ENCODE measurements around the gene TNS4. TPM values are rescaled to one million over a fixed set of nuclear protein-coding genes. Genes with fewer than 3 reads are reported as not detected.
A peak's percentile ranks its signal among the peaks of the same experiment; 100 is the strongest.

The TNS4 gene, protein sequence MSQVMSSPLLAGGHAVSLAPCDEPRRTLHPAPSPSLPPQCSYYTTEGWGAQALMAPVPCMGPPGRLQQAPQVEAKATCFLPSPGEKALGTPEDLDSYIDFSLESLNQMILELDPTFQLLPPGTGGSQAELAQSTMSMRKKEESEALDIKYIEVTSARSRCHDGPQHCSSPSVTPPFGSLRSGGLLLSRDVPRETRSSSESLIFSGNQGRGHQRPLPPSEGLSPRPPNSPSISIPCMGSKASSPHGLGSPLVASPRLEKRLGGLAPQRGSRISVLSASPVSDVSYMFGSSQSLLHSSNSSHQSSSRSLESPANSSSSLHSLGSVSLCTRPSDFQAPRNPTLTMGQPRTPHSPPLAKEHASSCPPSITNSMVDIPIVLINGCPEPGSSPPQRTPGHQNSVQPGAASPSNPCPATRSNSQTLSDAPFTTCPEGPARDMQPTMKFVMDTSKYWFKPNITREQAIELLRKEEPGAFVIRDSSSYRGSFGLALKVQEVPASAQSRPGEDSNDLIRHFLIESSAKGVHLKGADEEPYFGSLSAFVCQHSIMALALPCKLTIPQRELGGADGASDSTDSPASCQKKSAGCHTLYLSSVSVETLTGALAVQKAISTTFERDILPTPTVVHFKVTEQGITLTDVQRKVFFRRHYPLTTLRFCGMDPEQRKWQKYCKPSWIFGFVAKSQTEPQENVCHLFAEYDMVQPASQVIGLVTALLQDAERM
- total RNA-seq (2014; rRNA removed; shearing (Covaris generic)): not detected in 2 replicates
- 0.20 and 0.44 TPM in 2 replicates for polyA plus RNA-seq (2016; fragmentation: Nextera tagmentation; extraction: Ambion mirVana)

DNA sequence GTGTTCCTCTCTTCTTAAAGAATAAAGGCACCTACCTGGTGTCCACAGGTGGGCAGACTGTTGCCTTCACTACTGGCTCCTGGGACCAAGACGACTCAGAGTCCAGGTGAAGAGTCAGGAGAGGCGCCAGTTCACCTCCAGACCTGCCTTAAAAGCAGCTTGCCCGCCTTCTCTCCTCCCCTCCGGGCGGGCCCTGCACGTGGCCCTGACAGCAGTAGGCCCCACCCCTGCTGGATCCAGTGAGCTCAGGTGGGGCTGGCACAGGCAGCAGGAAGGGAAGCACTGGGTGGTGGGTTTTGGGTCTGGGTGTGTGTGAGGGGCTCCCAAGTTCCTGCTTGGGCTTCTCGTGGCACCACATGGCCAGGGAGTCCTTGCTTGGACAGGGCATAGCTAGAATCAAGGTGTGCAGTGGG, at the start of gene TNS4:
TNS4 (minus strand) TSS at position 125 of the 413 bp plus-strand sequence. CDS start 5,198 bp downstream, outside the sequence.
- Histone ChIP-seq H3K4me3 (no peak within 1 kb of the TSS), H3K9me2 (ENCODE audit: insufficient read depth) (no peaks in the 10 kb centered on the region), H3K9me3 (ENCODE audit: low read depth) (no peaks in the 10 kb centered on the region), H3K4me1 (ENCODE audit: insufficient read depth) (peaks cover 28% of the 10 kb centered on the region), H4K20me1 (ENCODE audit: insufficient read depth) (no peaks in the 10 kb centered on the region), H3K9ac (no peak within 1 kb of the TSS), H3K27me3 (replicated peaks; ENCODE audit: insufficient read depth) (no peaks in the 10 kb centered on the region), H3K36me3 (ENCODE audit: low read depth) (no peaks in the 10 kb centered on the region), H3K27ac (no peak within 1 kb of the TSS), H3F3A (ENCODE audit: insufficient read depth) (peaks cover 14% of the 10 kb centered on the region), H2AFZ (no peak within 1 kb of the TSS), H3K4me2 (ENCODE audit: unreplicated experiment) (no peak within 1 kb of the TSS), H3K79me2 (ENCODE audit: insufficient read depth) (no peaks in the 10 kb centered on the region)
- in situ Hi-C loops (cut with MboI): no loop called here
- WGBS, 2 experiments (ENCODE audit: low coverage in 1 of 2, low lambda C conversion rate in 2 of 2, missing lambda C conversion rate in 2 of 2): 85 to 86% methylated on average over 7 of the region's 7 CpGs
- no peak for DNase-seq
- TF ChIP-seq EZH2phosphoT487 (IDR thresholded peaks at IDR 0.05; ENCODE audit: insufficient read depth, low read depth): no peak

DNA sequence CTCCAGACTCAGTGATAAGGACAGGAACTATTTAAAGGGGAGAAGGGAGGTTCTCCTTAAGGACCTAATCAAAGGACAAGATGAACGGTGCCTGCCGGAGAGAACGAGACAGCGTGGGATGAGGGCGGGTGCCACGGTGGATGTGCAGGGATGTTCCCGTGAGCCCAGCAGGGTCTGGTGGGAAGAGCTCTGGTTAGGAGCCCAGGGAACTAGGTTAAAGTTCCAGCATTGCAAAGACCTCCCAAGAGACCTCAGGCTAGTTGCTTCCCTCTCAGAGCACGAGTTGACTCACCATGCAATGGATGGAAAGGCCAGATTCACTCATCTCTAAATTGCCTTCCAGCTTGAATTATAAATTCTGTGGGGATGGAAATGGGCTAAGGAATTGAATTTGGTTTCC, 49.2 kb upstream of the TNS4 start:
- Histone ChIP-seq H4K20me1 (ENCODE audit: insufficient read depth) (no peaks in the 10 kb centered on the region), H2AFZ (no peak overlapping the region), H3K27ac (peak overlapping the region; percentile 100), H3K4me1 (ENCODE audit: insufficient read depth) (peaks cover 65% of the 10 kb centered on the region), H3K79me2 (ENCODE audit: insufficient read depth) (peaks cover 13% of the 10 kb centered on the region; the same call in 1 of the 2 replicates), H3K9me2 (ENCODE audit: insufficient read depth) (no peaks in the 10 kb centered on the region), H3F3A (ENCODE audit: insufficient read depth) (peaks cover 57% of the 10 kb centered on the region), H3K4me3 (peak overlapping the region; percentile 43), H3K36me3 (ENCODE audit: low read depth) (no peaks in the 10 kb centered on the region), H3K4me2 (ENCODE audit: unreplicated experiment) (peak overlapping the region; percentile 90), H3K9ac (peak overlapping the region; percentile 96), H3K9me3 (ENCODE audit: low read depth) (no peaks in the 10 kb centered on the region), H3K27me3 (replicated peaks; ENCODE audit: insufficient read depth) (no peaks in the 10 kb centered on the region)
- DNase-seq: peak; percentile 98
- in situ Hi-C loops (cut with MboI): no loop called here
- no peak for TF ChIP-seq EZH2 (IDR thresholded peaks at IDR 0.05; ENCODE audit: insufficient read depth, poor library complexity, severe bottlenecking)
- TF ChIP-seq EZH2phosphoT487 (IDR thresholded peaks at IDR 0.05; ENCODE audit: insufficient read depth, low read depth): no peak
- WGBS, 2 experiments (ENCODE audit: low coverage in 1 of 2, low lambda C conversion rate in 2 of 2, missing lambda C conversion rate in 2 of 2): 1 to 3% methylated on average over 8 of the region's 8 CpGs

DNA sequence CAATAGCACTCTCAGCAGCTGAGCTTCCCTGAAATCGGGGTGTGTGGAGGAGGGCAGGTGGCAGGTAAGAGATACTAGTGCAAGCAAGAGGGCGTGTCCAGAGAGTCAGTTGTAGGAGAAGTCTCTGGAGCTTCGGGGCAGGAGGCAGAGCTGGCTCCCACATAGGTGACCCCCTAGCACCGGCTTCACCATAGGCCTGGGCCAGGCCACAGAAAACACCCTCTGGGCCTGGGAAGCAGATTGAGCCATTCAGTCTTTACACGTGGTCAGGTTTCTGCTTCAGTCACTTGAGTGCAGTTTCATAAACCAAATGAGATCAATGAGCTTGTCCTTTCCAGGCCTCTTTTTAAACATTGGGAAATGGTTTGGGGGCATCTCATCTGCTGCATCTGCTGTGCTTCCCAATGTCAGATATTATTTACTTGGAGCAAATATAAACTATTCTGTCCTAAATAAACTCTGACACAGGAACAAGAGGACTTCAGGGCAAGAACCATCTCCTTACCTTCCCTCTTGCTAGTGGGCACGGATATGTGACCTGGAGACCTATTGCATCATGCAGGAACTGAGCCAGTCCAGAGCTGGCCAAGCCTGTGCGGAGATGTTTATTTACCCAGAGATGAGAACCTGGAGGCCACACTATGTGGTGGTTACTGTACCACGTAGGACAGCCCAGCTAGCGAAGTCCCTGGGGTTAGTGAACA, 47.7 kb upstream of the TNS4 start:
- H3F3A ChIP-seq (ENCODE audit: insufficient read depth): peaks cover 52% of the 10 kb centered on the region
- in situ Hi-C loops (cut with MboI): no loop called here
- H3K27ac ChIP-seq: peak overlapping the region; percentile 100
- no peaks in the 10 kb centered on the region for H3K36me3 ChIP-seq (ENCODE audit: low read depth)
- H3K9ac ChIP-seq: peak overlapping the region; percentile 96
- H3K4me3 ChIP-seq: no peak overlapping the region
- peak; percentile 60 for DNase-seq
- WGBS, 2 experiments (ENCODE audit: low coverage in 1 of 2, low lambda C conversion rate in 2 of 2, missing lambda C conversion rate in 2 of 2): 26 to 36% methylated on average over 9 of the region's 9 CpGs
- H3K79me2 ChIP-seq (ENCODE audit: insufficient read depth): no peaks in the 10 kb centered on the region
- H3K9me2 ChIP-seq (ENCODE audit: insufficient read depth): no peaks in the 10 kb centered on the region
- H3K4me2 ChIP-seq (ENCODE audit: unreplicated experiment): peak overlapping the region; percentile 90
- no peaks in the 10 kb centered on the region for H4K20me1 ChIP-seq (ENCODE audit: insufficient read depth)
- no peaks in the 10 kb centered on the region for H3K9me3 ChIP-seq (ENCODE audit: low read depth)
- H2AFZ ChIP-seq: no peak overlapping the region
- no peaks in the 10 kb centered on the region for H3K27me3 ChIP-seq (replicated peaks; ENCODE audit: insufficient read depth)
- TF ChIP-seq EZH2 (IDR thresholded peaks at IDR 0.05; ENCODE audit: insufficient read depth, poor library complexity, severe bottlenecking) (no peak), EZH2phosphoT487 (IDR thresholded peaks at IDR 0.05; ENCODE audit: insufficient read depth, low read depth) (no peak)
- peaks cover 60% of the 10 kb centered on the region for H3K4me1 ChIP-seq (ENCODE audit: insufficient read depth)

DNA sequence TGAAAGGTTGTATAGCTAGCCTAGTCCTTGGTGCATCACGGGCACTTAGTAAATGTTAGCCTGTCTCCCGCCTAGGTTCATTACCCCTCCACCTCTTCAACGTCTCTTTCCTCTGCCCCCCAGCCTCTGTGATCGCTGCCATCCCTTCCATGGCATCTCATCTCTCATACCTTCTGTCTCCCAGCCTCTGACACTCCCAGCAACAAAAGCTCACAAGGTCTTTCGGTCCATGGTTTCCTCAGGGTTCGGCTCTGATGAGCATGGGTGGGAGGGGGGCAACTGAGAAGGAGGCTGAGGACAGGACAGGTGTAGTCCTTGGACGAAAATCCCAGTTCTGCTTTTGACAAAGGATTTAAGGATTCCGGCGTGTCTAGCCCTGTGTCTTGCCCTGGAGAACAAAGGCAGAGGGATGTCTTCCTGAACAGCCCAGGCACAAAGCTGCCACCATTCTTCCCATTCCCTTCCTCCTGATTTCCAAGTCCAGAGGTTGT, 47.1 kb upstream of the TNS4 start:
- WGBS, 2 experiments (ENCODE audit: low coverage in 1 of 2, low lambda C conversion rate in 2 of 2, missing lambda C conversion rate in 2 of 2): 86 to 89% methylated on average over 9 of the region's 9 CpGs
- H3K27ac ChIP-seq: peak overlapping the region; percentile 100
- H3K27me3 ChIP-seq (replicated peaks; ENCODE audit: insufficient read depth): no peaks in the 10 kb centered on the region
- no peaks in the 10 kb centered on the region for H3K9me2 ChIP-seq (ENCODE audit: insufficient read depth)
- no peak for DNase-seq
- no peaks in the 10 kb centered on the region for H3K36me3 ChIP-seq (ENCODE audit: low read depth)
- H4K20me1 ChIP-seq (ENCODE audit: insufficient read depth): no peaks in the 10 kb centered on the region
- peak overlapping the region; percentile 90 for H3K4me2 ChIP-seq (ENCODE audit: unreplicated experiment)
- no peaks in the 10 kb centered on the region for H3K9me3 ChIP-seq (ENCODE audit: low read depth)
- H3K79me2 ChIP-seq (ENCODE audit: insufficient read depth): no peaks in the 10 kb centered on the region
- H2AFZ ChIP-seq: no peak overlapping the region
- peaks cover 48% of the 10 kb centered on the region for H3F3A ChIP-seq (ENCODE audit: insufficient read depth)
- peak overlapping the region; percentile 96 for H3K9ac ChIP-seq
- peaks cover 54% of the 10 kb centered on the region for H3K4me1 ChIP-seq (ENCODE audit: insufficient read depth)
- no peak for TF ChIP-seq EZH2phosphoT487 (IDR thresholded peaks at IDR 0.05; ENCODE audit: insufficient read depth, low read depth)
- no peak for TF ChIP-seq EZH2 (IDR thresholded peaks at IDR 0.05; ENCODE audit: insufficient read depth, poor library complexity, severe bottlenecking)
- in situ Hi-C loops (cut with MboI): no loop called here
- no peak overlapping the region for H3K4me3 ChIP-seq

Data from GM23248 (cell line).